Gastrocnemius medialis (tissue), 4 donors: ENCODE results near the gene RUVBL2.

Experiments
- POLR2A ChIP-seq, 2 donors: fragments of 450-650 bp; IDR thresholded peaks; one replicate each; pipeline ENCODE4 v1.6.1; 2017; ENCODE audit warnings: antibody characterized with exemption in 2 of 2, mild to moderate bottlenecking in 2 of 2, moderate library complexity in 2 of 2
- TF ChIP-seq, protein P1 (sequence below), 5 experiments: fragments of 450-650 bp in 3 of 5; fragments of 200-600 bp in 2 of 5; sonication (generic) in 2 of 5; IDR thresholded peaks in 4 of 5; conservative IDR thresholded peaks in 1 of 5; 1 replicate in 4 of 5; 2 replicates in 1 of 5; pipeline ENCODE4 v1.5.1; 2016 to 2019; ENCODE audit warnings: antibody characterized with exemption in 5 of 5, mild to moderate bottlenecking in 3 of 5, moderate library complexity in 3 of 5

DNA sequence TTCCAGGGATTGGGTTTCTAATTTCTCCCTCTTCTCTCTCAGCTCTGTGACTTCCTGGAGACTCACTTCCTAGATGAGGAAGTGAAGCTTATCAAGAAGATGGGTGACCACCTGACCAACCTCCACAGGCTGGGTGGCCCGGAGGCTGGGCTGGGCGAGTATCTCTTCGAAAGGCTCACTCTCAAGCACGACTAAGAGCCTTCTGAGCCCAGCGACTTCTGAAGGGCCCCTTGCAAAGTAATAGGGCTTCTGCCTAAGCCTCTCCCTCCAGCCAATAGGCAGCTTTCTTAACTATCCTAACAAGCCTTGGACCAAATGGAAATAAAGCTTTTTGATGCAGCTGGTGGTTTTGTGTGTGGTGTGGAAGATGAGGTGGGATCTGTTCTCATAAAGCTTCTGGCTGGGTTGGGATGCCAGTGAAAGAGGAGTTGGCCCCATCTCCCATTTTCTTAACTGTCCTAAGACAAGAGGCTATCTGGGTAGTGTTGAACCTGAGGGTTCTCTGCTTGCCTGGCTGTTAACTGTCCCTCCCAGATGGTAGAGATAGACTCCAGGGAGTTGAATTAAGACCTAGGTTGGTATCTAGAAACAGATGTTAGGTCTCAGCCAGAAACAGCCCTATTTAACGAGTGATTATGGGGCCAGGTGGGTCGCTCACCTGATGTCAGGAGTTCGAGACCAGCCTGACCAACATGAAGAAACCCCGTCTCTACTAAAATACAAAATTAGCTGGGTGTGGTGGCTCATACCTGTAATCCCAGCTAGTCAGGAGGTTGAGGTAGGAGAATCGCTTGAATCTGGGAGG, 26.9 kb upstream of the RUVBL2 start:
- TF ChIP-seq, protein P1, sequence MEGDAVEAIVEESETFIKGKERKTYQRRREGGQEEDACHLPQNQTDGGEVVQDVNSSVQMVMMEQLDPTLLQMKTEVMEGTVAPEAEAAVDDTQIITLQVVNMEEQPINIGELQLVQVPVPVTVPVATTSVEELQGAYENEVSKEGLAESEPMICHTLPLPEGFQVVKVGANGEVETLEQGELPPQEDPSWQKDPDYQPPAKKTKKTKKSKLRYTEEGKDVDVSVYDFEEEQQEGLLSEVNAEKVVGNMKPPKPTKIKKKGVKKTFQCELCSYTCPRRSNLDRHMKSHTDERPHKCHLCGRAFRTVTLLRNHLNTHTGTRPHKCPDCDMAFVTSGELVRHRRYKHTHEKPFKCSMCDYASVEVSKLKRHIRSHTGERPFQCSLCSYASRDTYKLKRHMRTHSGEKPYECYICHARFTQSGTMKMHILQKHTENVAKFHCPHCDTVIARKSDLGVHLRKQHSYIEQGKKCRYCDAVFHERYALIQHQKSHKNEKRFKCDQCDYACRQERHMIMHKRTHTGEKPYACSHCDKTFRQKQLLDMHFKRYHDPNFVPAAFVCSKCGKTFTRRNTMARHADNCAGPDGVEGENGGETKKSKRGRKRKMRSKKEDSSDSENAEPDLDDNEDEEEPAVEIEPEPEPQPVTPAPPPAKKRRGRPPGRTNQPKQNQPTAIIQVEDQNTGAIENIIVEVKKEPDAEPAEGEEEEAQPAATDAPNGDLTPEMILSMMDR (IDR thresholded peaks at IDR 0.05 in 4 of 5, conservative IDR thresholded peaks at IDR 0.05 in 1 of 5) = no peak
- TF ChIP-seq POLR2A (IDR thresholded peaks at IDR 0.05) = no peak
